Hepatocyte (in vitro differentiated cells): ENCODE data around the gene FGF1. TPM values are rescaled to one million over a fixed set of nuclear protein-coding genes. Genes with fewer than 3 reads are reported as not detected.

Experiments used
- DNase-seq: peaks from one replicate; pipeline ENCODE4 v3.0.0-alpha.2; 2016; ENCODE audit warnings: low spot score
- H2AFZ ChIP-seq: fragments of 200-600 bp; sonication (generic); 2 replicates; pipeline ENCODE4 v1.6.0; 2016; ENCODE audit warnings: antibody characterized with exemption, mild to moderate bottlenecking
- H3K27ac ChIP-seq: fragments of 200-600 bp; sonication (generic); 2 replicates; pipeline ENCODE4 v1.5.1; 2016; ENCODE audit warnings: mild to moderate bottlenecking
- H3K27me3 ChIP-seq: fragments of 200-600 bp; sonication (generic); 2 replicates; pipeline ENCODE4 v1.6.1; 2016
- H3K36me3 ChIP-seq: fragments of 200-600 bp; sonication (generic); replicated peaks from 2 replicates; pipeline ENCODE4 v1.5.1; 2016; ENCODE audit warnings: low read depth; ENCODE audit not compliant: insufficient read depth
- H3K4me1 ChIP-seq: fragments of 200-600 bp; sonication (generic); 2 replicates; pipeline ENCODE4 v1.5.1; 2016; ENCODE audit warnings: mild to moderate bottlenecking, moderate library complexity; ENCODE audit not compliant: insufficient read depth
- H3K4me2 ChIP-seq: fragments of 200-600 bp; sonication (generic); 2 replicates; pipeline ENCODE4 v1.6.0; 2016
- H3K4me3 ChIP-seq: fragments of 200-600 bp; sonication (generic); 2 replicates; pipeline ENCODE4 v1.5.1; 2016; ENCODE audit warnings: mild to moderate bottlenecking
- H3K79me2 ChIP-seq: fragments of 200-600 bp; sonication (generic); 2 replicates; pipeline ENCODE4 v1.6.0; 2017; ENCODE audit warnings: mild to moderate bottlenecking
- H3K9me2 ChIP-seq: fragments of 200-600 bp; sonication (generic); replicated peaks from 2 replicates; pipeline ENCODE4 v1.6.0; 2017; ENCODE audit warnings: mild to moderate bottlenecking; ENCODE audit not compliant: insufficient read depth
- H3K9me3 ChIP-seq: fragments of 200-600 bp; sonication (generic); 2 replicates; pipeline ENCODE4 v1.5.1; 2016; ENCODE audit warnings: low read depth, mild to moderate bottlenecking
- H4K20me1 ChIP-seq: fragments of 200-600 bp; sonication (generic); 2 replicates; pipeline ENCODE4 v1.6.0; 2016; ENCODE audit warnings: mild to moderate bottlenecking; ENCODE audit not compliant: insufficient read depth, poor library complexity, severe bottlenecking
- CTCF ChIP-seq: fragments of 200-600 bp; sonication (generic); IDR thresholded peaks from 2 replicates; pipeline ENCODE4 v1.5.1; 2016; ENCODE audit warnings: antibody characterized with exemption, mild to moderate bottlenecking; ENCODE audit not compliant: poor library complexity
- EZH2 ChIP-seq: fragments of 200-600 bp; sonication (generic); IDR thresholded peaks from 2 replicates; pipeline ENCODE4 v1.6.1; 2016; ENCODE audit warnings: antibody characterized with exemption, mild to moderate bottlenecking, borderline replicate concordance
- EZH2phosphoT487 ChIP-seq: fragments of 200-600 bp; sonication (generic); IDR thresholded peaks from one replicate; pipeline ENCODE4 v1.6.1; 2018; ENCODE audit warnings: antibody characterized with exemption, mild to moderate bottlenecking, low read depth, moderate library complexity; ENCODE audit not compliant: unreplicated experiment, severe bottlenecking
- WGBS: methylation state at CpG from one replicate; pipeline ENCODE4 v1.1.6; 2016; ENCODE audit warnings: low lambda C conversion rate; ENCODE audit errors: missing lambda C conversion rate; 5-methylcytosine and 5-hydroxymethylcytosine counted together
- polyA plus RNA-seq: library from polyadenylated mRNA; unstranded; fragments of >200 nt; fragmentation: Nextera tagmentation; extraction: Ambion mirVana; gene quantifications from 2 replicates; pipeline ENCODE4 v1.2.1, GENCODE V29; 2016
- total RNA-seq: library from RNA; depleted of rRNA; stranded (reverse); fragments of >200 nt; gene quantifications from 2 replicates; pipeline ENCODE4 v1.2.3, GENCODE V29; 2014

Gene FGF1
- total and polyA plus RNA-seq, 2 experiments from 2014 or later = 0.23 to 0.27 TPM

- no peaks in the 10 kb centered on the region for H3K9me3 ChIP-seq
- no peak overlapping the region for H3K4me2 ChIP-seq
- no peak overlapping the region for H3K27ac ChIP-seq
- H3K9me2 ChIP-seq = no peaks in the 10 kb centered on the region
- H2AFZ ChIP-seq = no peak overlapping the region
- no peaks in the 10 kb centered on the region for H3K79me2 ChIP-seq
- WGBS = 60% methylated on average over 11 of the region's 11 CpGs
- H3K4me1 ChIP-seq = peaks cover 13% of the 10 kb centered on the region
- H3K4me3 ChIP-seq = no peak overlapping the region
- TF ChIP-seq EZH2phosphoT487 (no peak), EZH2 (no peak), CTCF (no peak)
- H3K36me3 ChIP-seq = no peaks in the 10 kb centered on the region
- H4K20me1 ChIP-seq = no peaks in the 10 kb centered on the region
- no peaks in the 10 kb centered on the region for H3K27me3 ChIP-seq
- DNase-seq = no peak
Observed at GRCh38 chr5:142686210-142686734, 382 bp upstream of the FGF1 start.

- no peaks in the 10 kb centered on the region for H3K36me3 ChIP-seq
- no peak overlapping the region for H2AFZ ChIP-seq
- no peaks in the 10 kb centered on the region for H3K9me3 ChIP-seq
- TF ChIP-seq EZH2phosphoT487 (no peak), EZH2 (no peak), CTCF (no peak)
- WGBS = 65% methylated on average over 9 of the region's 9 CpGs
- peaks cover 23% of the 10 kb centered on the region for H3K4me1 ChIP-seq
- no peak overlapping the region for H3K4me3 ChIP-seq
- H3K4me2 ChIP-seq = no peak overlapping the region
- no peak for DNase-seq
- no peaks in the 10 kb centered on the region for H3K27me3 ChIP-seq
- H4K20me1 ChIP-seq = no peaks in the 10 kb centered on the region
- H3K27ac ChIP-seq = no peak overlapping the region
- no peaks in the 10 kb centered on the region for H3K9me2 ChIP-seq
- no peaks in the 10 kb centered on the region for H3K79me2 ChIP-seq
Observed at GRCh38 chr5:142684508-142685041, 1.3 kb downstream of the FGF1 start.

GRCh38 chr5:142683881-142684505 is 1.9 kb downstream of the FGF1 start:
- no peaks in the 10 kb centered on the region for H3K9me2 ChIP-seq
- H3K4me1 ChIP-seq = peaks cover 23% of the 10 kb centered on the region
- no peak overlapping the region for H3K27ac ChIP-seq
- no peaks in the 10 kb centered on the region for H4K20me1 ChIP-seq
- H3K79me2 ChIP-seq = no peaks in the 10 kb centered on the region
- no peaks in the 10 kb centered on the region for H3K36me3 ChIP-seq
- no peak overlapping the region for H3K4me2 ChIP-seq
- DNase-seq = no peak
- no peak overlapping the region for H2AFZ ChIP-seq
- WGBS = 93% methylated on average over 5 of the region's 5 CpGs
- H3K4me3 ChIP-seq = no peak overlapping the region
- no peaks in the 10 kb centered on the region for H3K9me3 ChIP-seq
- TF ChIP-seq EZH2phosphoT487 (no peak), CTCF (no peak), EZH2 (no peak)
- no peaks in the 10 kb centered on the region for H3K27me3 ChIP-seq
